CD14-positive monocyte (primary cell): ENCODE data around the gene CCDC88C. TPM values are rescaled to one million over a fixed set of nuclear protein-coding genes. Genes with fewer than 3 reads are reported as not detected.
A peak's percentile ranks its signal among the peaks of the same experiment; 100 is the strongest.

Experiments
- DNase-seq, 3 donors: peaks; one replicate each; pipeline ENCODE4 v3.0.0-alpha.2; 2011 to 2022
- H2AFZ ChIP-seq: 2 replicates; pipeline ENCODE4 v1.6.0; 2012; ENCODE audit warnings: mild to moderate bottlenecking, low read depth, low read length, inconsistent platforms; ENCODE audit not compliant: insufficient read depth, poor library complexity, severe bottlenecking
- H3K27ac ChIP-seq, 2 donors: 1 replicate in 1 of 2; 2 replicates in 1 of 2; pipeline ENCODE4 v1.5.1; 2012 to 2013; ENCODE audit warnings: low read length in 2 of 2, control low read depth in 1 of 2, inconsistent platforms in 1 of 2, low read depth in 1 of 2, mild to moderate bottlenecking in 1 of 2
- H3K27me3 ChIP-seq, 2 donors: one replicate each; pipeline versions ENCODE4 v1.6.0 to v1.6.1; 2011 to 2013; ENCODE audit warnings: low read length in 2 of 2; ENCODE audit not compliant: control insufficient read depth in 2 of 2, insufficient read depth in 2 of 2
- H3K36me3 ChIP-seq, 2 donors: replicated peaks in 1 of 2; 1 replicate in 1 of 2; 2 replicates in 1 of 2; pipeline versions ENCODE4 v1.5.1 to v1.6.1; 2012 to 2013; ENCODE audit warnings: low read length in 2 of 2, control low read depth in 1 of 2, inconsistent platforms in 1 of 2, mild to moderate bottlenecking in 1 of 2; ENCODE audit not compliant: insufficient read depth in 2 of 2, control insufficient read depth in 1 of 2
- H3K4me1 ChIP-seq, 2 donors: 1 replicate in 1 of 2; 2 replicates in 1 of 2; pipeline versions ENCODE4 v1.5.1 to v1.6.1; 2012 to 2013; ENCODE audit warnings: low read length in 2 of 2, control low read depth in 1 of 2, inconsistent platforms in 1 of 2, mild to moderate bottlenecking in 1 of 2, moderate library complexity in 1 of 2; ENCODE audit not compliant: insufficient read depth in 2 of 2, control insufficient read depth in 1 of 2
- H3K4me2 ChIP-seq: replicated peaks from 2 replicates; pipeline ENCODE3; 2012; ENCODE audit warnings: low read length, moderate library complexity, mild to moderate bottlenecking; ENCODE audit not compliant: poor library complexity, severe bottlenecking; ENCODE audit errors: extremely low read depth
- H3K4me3 ChIP-seq, 3 experiments: fragments of 200-600 bp in 1 of 3; sonication (generic) in 1 of 3; replicated peaks in 1 of 3; 1 replicate in 2 of 3; 2 replicates in 1 of 3; pipeline ENCODE4 v1.5.1; 2011 to 2013; ENCODE audit warnings: low read length in 3 of 3, mild to moderate bottlenecking in 3 of 3, control low read depth in 2 of 3, low read depth in 2 of 3, inconsistent platforms in 1 of 3, moderate library complexity in 1 of 3
- H3K79me2 ChIP-seq: 2 replicates; pipeline ENCODE4 v1.6.0; 2012; ENCODE audit warnings: mild to moderate bottlenecking, control low read depth, inconsistent platforms, low read length, moderate library complexity; ENCODE audit not compliant: insufficient read depth
- H3K9ac ChIP-seq: 2 replicates; pipeline ENCODE4 v1.6.0; 2017; ENCODE audit warnings: low read length, mild to moderate bottlenecking; ENCODE audit not compliant: insufficient read depth, poor library complexity, severe bottlenecking
- H3K9me3 ChIP-seq, 2 donors: replicated peaks in 1 of 2; 1 replicate in 1 of 2; 2 replicates in 1 of 2; pipeline versions ENCODE4 v1.5.1 to v1.6.1; 2012 to 2013; ENCODE audit warnings: low read length in 2 of 2, control low read depth in 1 of 2; ENCODE audit not compliant: control insufficient read depth in 1 of 2, insufficient read depth in 1 of 2
- H4K20me1 ChIP-seq: 2 replicates; pipeline ENCODE4 v1.6.0; 2012; ENCODE audit warnings: mild to moderate bottlenecking, low read length, control low read depth, moderate library complexity; ENCODE audit not compliant: insufficient read depth
- H3K27ac Mint-ChIP-seq, 7 donors: one replicate each; pipeline ENCODE4 v1.8.0; 2020; ENCODE audit warnings: mild to moderate bottlenecking in 7 of 7, mixed read lengths in 7 of 7, moderate library complexity in 6 of 7, inconsistent platforms in 2 of 7
- H3K27me3 Mint-ChIP-seq, 3 donors: one replicate each; pipeline ENCODE4 v1.8.0; 2021 to 2022; ENCODE audit warnings: low read depth in 3 of 3, mild to moderate bottlenecking in 3 of 3, mixed read lengths in 3 of 3, moderate library complexity in 3 of 3, inconsistent platforms in 1 of 3
- H3K36me3 Mint-ChIP-seq, 2 donors: one replicate each; pipeline ENCODE4 v1.8.0; 2020; ENCODE audit warnings: mixed read lengths in 2 of 2, inconsistent platforms in 1 of 2, mild to moderate bottlenecking in 1 of 2
- H3K4me1 Mint-ChIP-seq: one replicate; pipeline ENCODE4 v1.8.0; 2020; ENCODE audit warnings: mild to moderate bottlenecking, mixed read lengths
- H3K4me3 Mint-ChIP-seq, 2 donors: one replicate each; pipeline ENCODE4 v1.8.0; 2020; ENCODE audit warnings: mild to moderate bottlenecking in 2 of 2, mixed read lengths in 2 of 2, moderate library complexity in 1 of 2
- H3K9me3 Mint-ChIP-seq, 7 donors: one replicate each; pipeline ENCODE4 v1.8.0; 2020 to 2022; ENCODE audit warnings: mixed read lengths in 7 of 7, mild to moderate bottlenecking in 6 of 7, moderate library complexity in 6 of 7, inconsistent platforms in 2 of 7
- CTCF ChIP-seq: fragments of 200-600 bp; IDR thresholded peaks from one replicate; pipeline ENCODE4 v1.8.0; 2022; ENCODE audit warnings: antibody characterized with exemption, mild to moderate bottlenecking
- WGBS: methylation state at CpG from one replicate; pipeline ENCODE4 v1.1.5; 2013; ENCODE audit warnings: missing lambda C conversion rate; ENCODE audit not compliant: insufficient coverage; 5-methylcytosine and 5-hydroxymethylcytosine counted together
- intact Hi-C, 2 donors: fragments of 100-400 bp; cut with micrococcal nuclease; formaldehyde crosslinking; loops; one replicate each; pipeline versions ENCODE4 v1.15.0 to v1.15.1; 2023
- polyA plus RNA-seq, 3 donors: library from polyadenylated mRNA; depleted of rRNA in 1 of 3; unstranded in 2 of 3; stranded (reverse) in 1 of 3; fragments of 300-500 nt in 2 of 3; fragments of >200 nt in 1 of 3; fragmentation: Illumina TruSeq in 2 of 3; gene quantifications; 1 replicate in 2 of 3; 2 replicates in 1 of 3; pipeline ENCODE4 v1.2.3, GENCODE V29; 2012 to 2021

The CCDC88C gene
- polyA plus RNA-seq, 3 donors, result 11.6 to 69.7 (median 12.3) TPM

GRCh38 chr14:91323671-91324605 is 93.7 kb downstream of the CCDC88C start:
- Mint-ChIP-seq H3K27me3 (peaks cover 0 to 1% (median 0%) of the 10 kb centered on the region in 3 donors), H3K9me3 (no peaks in the 10 kb centered on the region), H3K4me3 (peak overlapping the region; percentile 81 to 92), H3K4me1 (peaks cover 44% of the 10 kb centered on the region), H3K27ac (peak overlapping the region; percentile 95 to 99 (median 99)), H3K36me3 (peaks cover 75 to 93% of the 10 kb centered on the region in 2 donors)
- intact Hi-C loops, result loop anchor here (1.0 to 10.0 kb wide), 3 partner anchors 38 to 171 kb away; no protein-coding TSS in a partner anchor
- peak; percentile 82 to 88 (median 86) for DNase-seq
- peak overlapping the region; percentile 39 to 73 (median 42) for H3K4me3 ChIP-seq
- H3K4me2 ChIP-seq, result peak overlapping the region; percentile 74
- peak overlapping the region; percentile 74 for H3K9ac ChIP-seq
- peaks cover 72 to 87% of the 10 kb centered on the region in 2 donors for H3K36me3 ChIP-seq
- TF ChIP-seq CTCF, result peak; percentile 97
- H2AFZ ChIP-seq, result peak overlapping the region; percentile 80
- no peaks in the 10 kb centered on the region for H3K27me3 ChIP-seq
- peaks cover 26 to 31% of the 10 kb centered on the region in 2 donors for H3K4me1 ChIP-seq
- 5% methylated on average over 20 of the region's 25 CpGs for WGBS
- peaks cover 57% of the 10 kb centered on the region for H3K79me2 ChIP-seq
- H3K27ac ChIP-seq, result peak overlapping the region; percentile 92 to 98
- peaks cover 33% of the 10 kb centered on the region for H4K20me1 ChIP-seq
- H3K9me3 ChIP-seq, result no peaks in the 10 kb centered on the region

GRCh38 chr14:91323031-91323430 is 94.6 kb downstream of the CCDC88C start:
- intact Hi-C loops, result loop anchor here (1.0 to 10.0 kb wide), 3 partner anchors 39 to 172 kb away; no protein-coding TSS in a partner anchor
- H3K36me3 Mint-ChIP-seq, result peaks cover 75 to 93% of the 10 kb centered on the region in 2 donors
- H3K4me3 ChIP-seq, result no peak overlapping the region

More at GRCh38 chr14:91323031-91323430, 94.6 kb downstream of the CCDC88C start:
- Histone ChIP-seq H3K36me3 (peaks cover 68 to 87% of the 10 kb centered on the region in 2 donors), H3K4me2 (no peak overlapping the region), H3K27me3 (no peaks in the 10 kb centered on the region), H3K27ac (peak overlapping the region; percentile 92 to 98), H3K79me2 (peaks cover 56% of the 10 kb centered on the region), H3K4me1 (peaks cover 31 to 40% of the 10 kb centered on the region in 2 donors), H3K9ac (peak overlapping the region; percentile 74), H3K9me3 (no peaks in the 10 kb centered on the region), H4K20me1 (peaks cover 32% of the 10 kb centered on the region), H2AFZ (no peak overlapping the region)
- no peak for DNase-seq
- 93% methylated on average over 4 of the region's 6 CpGs for WGBS
- peaks cover 0 to 1% (median 0%) of the 10 kb centered on the region in 3 donors for H3K27me3 Mint-ChIP-seq
- no peak for TF ChIP-seq CTCF
- peaks cover 50% of the 10 kb centered on the region for H3K4me1 Mint-ChIP-seq
- peak overlapping the region; percentile 95 to 99 (median 99) for H3K27ac Mint-ChIP-seq
- H3K9me3 Mint-ChIP-seq, result no peaks in the 10 kb centered on the region
- no peak overlapping the region for H3K4me3 Mint-ChIP-seq
